Fibroblast of lung (primary cell): ENCODE data around the gene BCL10. TPM values are rescaled to one million over a fixed set of nuclear protein-coding genes. Genes with fewer than 3 reads are reported as not detected.

Source experiments
- DNase-seq, 2 donors: peaks; one replicate each; pipeline versions ENCODE4 v3.0.0 to v3.0.0-alpha.2; 2010; ENCODE audit warnings: low read depth in 2 of 2
- H2AFZ ChIP-seq: 2 replicates; pipeline ENCODE4 v1.5.1; 2012; ENCODE audit warnings: low read length, control low read depth, inconsistent platforms
- H3K27ac ChIP-seq: 2 replicates; pipeline ENCODE4 v1.5.1; 2011; ENCODE audit warnings: low read length, control low read depth; ENCODE audit not compliant: insufficient read depth
- H3K27me3 ChIP-seq: 2 replicates; pipeline ENCODE4 v1.5.1; 2011; ENCODE audit warnings: mild to moderate bottlenecking, low read length; ENCODE audit not compliant: control insufficient read depth, insufficient read depth
- H3K36me3 ChIP-seq: 2 replicates; pipeline ENCODE4 v1.5.1; 2011; ENCODE audit warnings: low read length; ENCODE audit not compliant: control insufficient read depth, insufficient read depth
- H3K4me1 ChIP-seq: 2 replicates; pipeline ENCODE4 v1.5.1; 2011; ENCODE audit warnings: low read length; ENCODE audit not compliant: control insufficient read depth, insufficient read depth; ENCODE audit errors: extremely low read depth
- H3K4me2 ChIP-seq: 2 replicates; pipeline ENCODE4 v1.5.1; 2011; ENCODE audit warnings: low read length, control low read depth; ENCODE audit not compliant: insufficient read depth; ENCODE audit errors: extremely low read depth
- H3K4me3 ChIP-seq, 4 experiments: fragments of 200-600 bp in 1 of 4; sonication (generic) in 1 of 4; replicated peaks in 1 of 4; 2 replicates each; pipeline ENCODE4 v1.5.1; 2011 to 2016; ENCODE audit warnings: low read length in 4 of 4, low read depth in 3 of 4, mild to moderate bottlenecking in 3 of 4, control low read depth in 2 of 4, inconsistent platforms in 1 of 4, mixed read lengths in 1 of 4; ENCODE audit not compliant: insufficient read depth in 1 of 4; ENCODE audit errors: control extremely low read depth in 1 of 4
- H3K79me2 ChIP-seq: 2 replicates; pipeline ENCODE4 v1.5.1; 2012; ENCODE audit warnings: mild to moderate bottlenecking, low read length, inconsistent platforms; ENCODE audit not compliant: control insufficient read depth, insufficient read depth
- H3K9ac ChIP-seq: 2 replicates; pipeline ENCODE4 v1.5.1; 2011; ENCODE audit warnings: mild to moderate bottlenecking, low read length, control low read depth; ENCODE audit not compliant: insufficient read depth
- H3K9me3 ChIP-seq: 2 replicates; pipeline ENCODE4 v1.5.1; 2012; ENCODE audit warnings: low read depth, low read length; ENCODE audit not compliant: control insufficient read depth, insufficient read depth
- H4K20me1 ChIP-seq: 2 replicates; pipeline ENCODE4 v1.5.1; 2011; ENCODE audit warnings: low read length; ENCODE audit not compliant: control insufficient read depth, insufficient read depth; ENCODE audit errors: extremely low read depth
- EZH2 ChIP-seq: IDR thresholded peaks from 2 replicates; pipeline ENCODE4 v1.5.1; 2012; ENCODE audit warnings: low read length, control low read depth, mild to moderate bottlenecking; ENCODE audit errors: missing control alignments
- polyA plus RNA-seq, 2 donors: library from polyadenylated mRNA; depleted of rRNA in 1 of 2; stranded (reverse) in 1 of 2; unstranded in 1 of 2; fragments of >200 nt; gene quantifications; 2 replicates each; pipeline ENCODE4 v1.2.1, GENCODE V29; 2011 to 2012; ENCODE audit warnings: missing spikeins in 1 of 2
- total RNA-seq: library from RNA; depleted of rRNA; stranded (reverse); fragments of >200 nt; gene quantifications from 2 replicates; pipeline ENCODE4 v1.2.1, GENCODE V29; 2014
- TF ChIP-seq, protein P1 (sequence below), 2 donors: IDR thresholded peaks in 1 of 2; conservative IDR thresholded peaks in 1 of 2; 1 replicate in 1 of 2; 2 replicates in 1 of 2; pipeline ENCODE4 v1.5.1; 2011 to 2012; ENCODE audit warnings: low read length in 2 of 2, control low read depth in 1 of 2, inconsistent platforms in 1 of 2, low read depth in 1 of 2, mild to moderate bottlenecking in 1 of 2

The BCL10 gene
- total and polyA plus RNA-seq, 2 donors (not counting 1 experiment from before 2014, with no cell fraction given), result 18.8 to 30.2 TPM

DNA sequence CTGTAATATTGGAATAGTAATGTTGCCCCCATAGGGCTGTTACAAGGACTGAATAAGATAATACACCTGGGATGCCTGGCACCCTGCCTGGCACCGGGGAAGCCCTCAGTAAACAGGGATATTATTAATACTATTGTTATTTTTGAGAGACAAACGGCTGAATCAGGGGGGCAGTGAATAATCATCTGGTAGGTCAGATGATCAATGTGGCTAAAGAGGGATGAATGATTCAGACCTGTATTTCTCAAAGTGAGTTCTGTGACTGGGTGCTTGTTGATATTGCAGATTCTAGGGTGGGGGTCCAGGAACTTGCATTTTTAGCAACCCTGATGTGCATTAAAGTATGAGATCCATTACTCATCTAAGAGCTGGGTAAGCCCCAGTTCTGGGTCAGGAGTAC lies 46.2 kb upstream of the BCL10 start:
- Histone ChIP-seq H3K27ac (peak overlapping the region; percentile 69), H3K79me2 (peaks cover 8% of the 10 kb centered on the region), H3K4me2 (no peak overlapping the region), H3K4me3 (no peak overlapping the region), H4K20me1 (no peaks in the 10 kb centered on the region), H3K36me3 (no peaks in the 10 kb centered on the region), H3K9me3 (no peaks in the 10 kb centered on the region), H3K4me1 (peaks cover 22% of the 10 kb centered on the region), H2AFZ (no peak overlapping the region), H3K27me3 (no peaks in the 10 kb centered on the region), H3K9ac (no peak overlapping the region)
- peak in 1 of 2 donors; percentile 64 for DNase-seq
- TF ChIP-seq EZH2, result no peak
- TF ChIP-seq, protein P1, sequence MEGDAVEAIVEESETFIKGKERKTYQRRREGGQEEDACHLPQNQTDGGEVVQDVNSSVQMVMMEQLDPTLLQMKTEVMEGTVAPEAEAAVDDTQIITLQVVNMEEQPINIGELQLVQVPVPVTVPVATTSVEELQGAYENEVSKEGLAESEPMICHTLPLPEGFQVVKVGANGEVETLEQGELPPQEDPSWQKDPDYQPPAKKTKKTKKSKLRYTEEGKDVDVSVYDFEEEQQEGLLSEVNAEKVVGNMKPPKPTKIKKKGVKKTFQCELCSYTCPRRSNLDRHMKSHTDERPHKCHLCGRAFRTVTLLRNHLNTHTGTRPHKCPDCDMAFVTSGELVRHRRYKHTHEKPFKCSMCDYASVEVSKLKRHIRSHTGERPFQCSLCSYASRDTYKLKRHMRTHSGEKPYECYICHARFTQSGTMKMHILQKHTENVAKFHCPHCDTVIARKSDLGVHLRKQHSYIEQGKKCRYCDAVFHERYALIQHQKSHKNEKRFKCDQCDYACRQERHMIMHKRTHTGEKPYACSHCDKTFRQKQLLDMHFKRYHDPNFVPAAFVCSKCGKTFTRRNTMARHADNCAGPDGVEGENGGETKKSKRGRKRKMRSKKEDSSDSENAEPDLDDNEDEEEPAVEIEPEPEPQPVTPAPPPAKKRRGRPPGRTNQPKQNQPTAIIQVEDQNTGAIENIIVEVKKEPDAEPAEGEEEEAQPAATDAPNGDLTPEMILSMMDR (conservative IDR thresholded peaks at IDR 0.05 in 1 of 2, IDR thresholded peaks at IDR 0.05 in 1 of 2; ENCODE audit: low read depth in 1 of 2, low read length in 2 of 2), result no peak

- H2AFZ ChIP-seq, result no peak overlapping the region
- H3K9ac ChIP-seq, result no peak overlapping the region
- TF ChIP-seq EZH2, result no peak
- TF ChIP-seq, protein P1 (conservative IDR thresholded peaks at IDR 0.05 in 1 of 2, IDR thresholded peaks at IDR 0.05 in 1 of 2; ENCODE audit: low read depth in 1 of 2, low read length in 2 of 2), result no peak
- no peaks in the 10 kb centered on the region for H3K27me3 ChIP-seq
- no peaks in the 10 kb centered on the region for H4K20me1 ChIP-seq
- H3K27ac ChIP-seq, result peak overlapping the region; percentile 69
- no peak overlapping the region for H3K4me3 ChIP-seq
- no peaks in the 10 kb centered on the region for H3K9me3 ChIP-seq
- H3K4me2 ChIP-seq, result no peak overlapping the region
- H3K79me2 ChIP-seq, result peaks cover 7% of the 10 kb centered on the region
- H3K36me3 ChIP-seq, result no peaks in the 10 kb centered on the region
- peak; percentile 56 to 83 for DNase-seq
- peaks cover 25% of the 10 kb centered on the region for H3K4me1 ChIP-seq
Measured at GRCh38 chr1:85321237-85321964, 45.0 kb upstream of the BCL10 start.

- H3K9ac ChIP-seq, result peak overlapping the region; percentile 38
Measured at GRCh38 chr1:85320371-85321131, 44.1 kb upstream of the BCL10 start.

More at GRCh38 chr1:85320371-85321131, 44.1 kb upstream of the BCL10 start:
- no peaks in the 10 kb centered on the region for H4K20me1 ChIP-seq
- no peaks in the 10 kb centered on the region for H3K27me3 ChIP-seq
- no peak for TF ChIP-seq EZH2
- TF ChIP-seq, protein P1 (conservative IDR thresholded peaks at IDR 0.05 in 1 of 2, IDR thresholded peaks at IDR 0.05 in 1 of 2; ENCODE audit: low read depth in 1 of 2, low read length in 2 of 2), result no peak
- H3K27ac ChIP-seq, result peak overlapping the region; percentile 90
- DNase-seq, result peak; percentile 42 to 73
- peaks cover 3% of the 10 kb centered on the region for H3K79me2 ChIP-seq
- H2AFZ ChIP-seq, result no peak overlapping the region
- H3K4me2 ChIP-seq, result peak overlapping the region; percentile 53
- no peak overlapping the region for H3K4me3 ChIP-seq
- peaks cover 30% of the 10 kb centered on the region for H3K4me1 ChIP-seq
- H3K9me3 ChIP-seq, result no peaks in the 10 kb centered on the region
- no peaks in the 10 kb centered on the region for H3K36me3 ChIP-seq
